GM12892 (cell line): Measurements from ENCODE around the gene DPH3.

Experiments used
- DNase-seq: peaks from one replicate; pipeline ENCODE4 v3.0.0; 2011; ENCODE audit not compliant: insufficient read length
- FAIRE-seq: peaks from 2 replicates; lab custom pipeline; 2011; peaks lifted over from hg19 to GRCh38; lab: Jason Lieb, UNC
- POLR2A ChIP-seq: IDR thresholded peaks from 2 replicates; pipeline ENCODE4 v1.6.1; 2011; ENCODE audit warnings: low read depth, low read length, control low read depth
- POLR2AphosphoS5 ChIP-seq: IDR thresholded peaks from 2 replicates; pipeline ENCODE4 v1.6.1; 2011; ENCODE audit warnings: low read depth, low read length, control low read depth
- TAF1 ChIP-seq: IDR thresholded peaks from 2 replicates; pipeline ENCODE4 v1.6.1; 2011; ENCODE audit warnings: low read depth, mild to moderate bottlenecking, control low read depth, low read length, borderline replicate concordance

Gene DPH3

GRCh38 chr3:16302082-16302631, 37.4 kb upstream of the DPH3 start:
- TF ChIP-seq POLR2AphosphoS5 (peak; percentile 69), POLR2A (no peak)
- no peak for FAIRE-seq
- no peak for DNase-seq

- no peak for TF ChIP-seq POLR2AphosphoS5
- no peak for TF ChIP-seq POLR2A
- no peak for TF ChIP-seq TAF1
- FAIRE-seq (no peak), DNase-seq (no peak)
Measured at GRCh38 chr3:16301507-16301906, 36.8 kb upstream of the DPH3 start.

- no peak for DNase-seq
- TF ChIP-seq POLR2AphosphoS5 (no peak), POLR2A (no peak), TAF1 (no peak)
- FAIRE-seq = peak; percentile 92
Measured at GRCh38 chr3:16300881-16301359, 36.2 kb upstream of the DPH3 start.

GRCh38 chr3:16300307-16300706, 35.6 kb upstream of the DPH3 start:
- TF ChIP-seq POLR2A = no peak
- no peak for TF ChIP-seq TAF1
- TF ChIP-seq POLR2AphosphoS5 = no peak
- FAIRE-seq (peak; percentile 78), DNase-seq (no peak)

GRCh38 chr3:16299746-16300145, 35.0 kb upstream of the DPH3 start:
- FAIRE-seq = no peak
- no peak for DNase-seq
- no peak for TF ChIP-seq POLR2AphosphoS5

- TF ChIP-seq TAF1 (no peak), POLR2A (no peak), POLR2AphosphoS5 (no peak)
- DNase-seq = no peak
- no peak for FAIRE-seq
Measured at GRCh38 chr3:16298891-16299290, 34.1 kb upstream of the DPH3 start.

GRCh38 chr3:16297997-16298885, 33.5 kb upstream of the DPH3 start:
- DNase-seq (no peak), FAIRE-seq (no peak)
- 0 out of 2 replicates have a peak, but pooled peaks have one; percentile 32 for TF ChIP-seq POLR2AphosphoS5
- 0 out of 2 replicates have a peak, but pooled peaks have one; percentile 20 for TF ChIP-seq POLR2A
- TF ChIP-seq TAF1 = no peak

- DNase-seq (no peak), FAIRE-seq (no peak)
- no peak for TF ChIP-seq POLR2AphosphoS5
- no peak for TF ChIP-seq TAF1
- no peak for TF ChIP-seq POLR2A
Measured at GRCh38 chr3:16295298-16295890, 30.7 kb upstream of the DPH3 start.

- FAIRE-seq (no peak), DNase-seq (no peak)
- TF ChIP-seq POLR2A = no peak
- no peak for TF ChIP-seq POLR2AphosphoS5
- TF ChIP-seq TAF1 = no peak
Measured at GRCh38 chr3:16294844-16295243, 30.1 kb upstream of the DPH3 start.

- no peak for TF ChIP-seq TAF1
- no peak for TF ChIP-seq POLR2A
- DNase-seq (no peak), FAIRE-seq (peak; percentile 68)
Measured at GRCh38 chr3:16290827-16291196, 26.1 kb upstream of the DPH3 start.

- DNase-seq (no peak), FAIRE-seq (no peak)
- TF ChIP-seq POLR2AphosphoS5 (no peak), TAF1 (no peak), POLR2A (no peak)
Measured at GRCh38 chr3:16290007-16290826, 25.5 kb upstream of the DPH3 start.

- no peak for TF ChIP-seq POLR2AphosphoS5
- TF ChIP-seq POLR2A = no peak
- no peak for TF ChIP-seq TAF1
- DNase-seq (no peak), FAIRE-seq (no peak)
Measured at GRCh38 chr3:16289144-16289889, 24.6 kb upstream of the DPH3 start.
